HL-60/S4 treated with phorbol 12-myristate 13-acetate at 8.2 ng/mL for 4 days and 3 days (cell line): ENCODE data around the gene KCNK3.

Source experiments
- in situ Hi-C: fragments of 300-500 bp; cut with MboI; formaldehyde crosslinking; loops from 2 replicates; pipeline ENCODE4 v1.15.0; 2022; ENCODE audit warnings: low sequenced_read_pairs

KCNK3 gene

DNA sequence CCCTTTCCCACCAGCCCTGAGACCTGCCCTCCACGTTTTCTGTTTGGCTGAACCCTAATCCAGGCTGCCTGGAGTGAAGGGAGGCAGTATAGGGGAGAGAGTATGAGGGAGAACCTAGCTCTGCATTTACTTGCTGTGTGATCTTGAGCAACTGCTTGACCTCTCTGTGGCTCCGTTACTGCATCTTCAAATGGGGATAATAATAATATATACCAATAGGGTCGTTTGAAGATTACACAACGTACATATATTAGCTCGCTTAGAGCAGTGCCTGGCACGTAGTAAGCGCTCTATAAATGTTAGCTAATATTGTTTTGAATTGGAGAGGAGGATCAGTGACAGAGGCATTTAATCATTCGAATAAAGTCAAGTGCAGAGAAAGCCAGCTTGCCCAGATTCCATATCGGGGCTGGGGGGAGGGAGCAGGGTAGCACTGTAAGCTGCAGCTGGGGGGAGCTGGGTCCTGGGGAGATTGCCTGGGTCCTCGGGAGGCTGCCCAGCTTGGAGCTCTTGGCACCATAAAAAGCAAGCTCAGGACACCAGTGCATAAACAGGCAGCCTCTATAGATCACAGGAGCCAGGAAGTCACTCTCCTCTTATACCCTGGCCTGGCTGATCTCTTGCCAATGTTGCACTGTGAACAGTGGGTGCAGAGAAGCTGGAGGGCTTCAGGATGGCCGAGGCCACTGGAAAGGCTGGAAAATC is 19.1 kb downstream of the KCNK3 start:
- in situ Hi-C loops = no loop called here

- in situ Hi-C loops = no loop called here
These were observed 20.3 kb downstream of the KCNK3 start for GRCh38 chr2:26712486-26713465.

DNA sequence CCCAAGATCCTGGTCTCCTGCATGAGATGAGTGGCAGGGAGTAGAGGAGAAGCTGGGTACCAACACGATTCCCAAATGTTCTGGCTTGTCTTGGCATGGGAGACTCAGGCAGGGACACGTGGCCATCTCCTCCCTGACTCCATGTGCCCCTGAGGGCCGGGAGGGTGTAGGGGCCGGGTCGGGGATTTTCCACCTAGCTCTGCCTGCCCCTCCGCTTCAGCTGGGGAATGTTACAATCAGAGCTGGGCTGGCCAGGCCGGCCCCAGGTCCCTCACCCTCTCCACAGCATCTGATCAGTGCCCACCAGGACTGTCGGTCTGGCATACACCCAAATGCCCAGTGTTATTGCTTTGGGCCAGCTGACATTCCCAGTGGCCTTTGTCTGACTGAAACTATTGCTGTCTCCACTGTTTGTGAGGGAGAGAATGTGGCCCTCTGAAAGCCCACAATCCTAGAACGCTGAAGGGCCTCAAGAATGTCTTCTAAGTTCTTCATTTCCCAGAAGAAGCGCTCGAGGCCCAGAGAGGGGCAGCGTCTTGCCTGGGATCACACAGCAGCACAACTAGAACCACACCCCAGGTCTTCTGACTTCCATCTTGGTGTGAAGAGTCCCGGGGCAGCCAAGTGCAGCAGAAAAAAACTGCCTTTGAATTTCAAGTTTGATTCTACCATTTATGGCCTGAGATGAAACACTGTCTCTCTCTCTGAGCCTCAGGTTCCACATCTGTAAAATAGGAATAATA is 23.2 kb downstream of the KCNK3 start:
- in situ Hi-C loops = no loop called here

DNA sequence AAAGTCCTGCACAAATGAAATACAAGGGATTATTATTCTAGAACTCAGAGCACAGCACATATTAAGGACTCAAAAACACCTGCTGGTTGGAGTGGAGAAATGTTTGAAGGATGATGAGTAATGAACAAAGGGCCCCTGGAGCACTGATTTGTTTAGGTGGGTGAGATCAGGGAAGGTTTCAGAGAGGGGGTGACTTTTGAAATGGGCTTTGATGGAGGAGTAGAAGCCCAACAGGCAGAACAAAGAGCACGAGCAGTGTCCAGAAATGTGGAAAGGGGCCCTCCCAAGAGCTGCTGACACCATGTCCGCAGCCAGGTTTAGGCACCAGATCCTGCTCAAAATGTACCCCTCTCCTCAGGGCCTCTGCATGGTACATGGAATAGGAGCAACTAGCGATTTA is 23.8 kb downstream of the KCNK3 start:
- in situ Hi-C loops = no loop called here

- in situ Hi-C loops = no loop called here
These were observed 24.2 kb downstream of the KCNK3 start for GRCh38 chr2:26716769-26717168.

GRCh38 chr2:26717362-26717761 is 24.8 kb downstream of the KCNK3 start:
- in situ Hi-C loops = no loop called here

- in situ Hi-C loops = no loop called here
These were observed 26.6 kb downstream of the KCNK3 start for GRCh38 chr2:26718949-26719686.

DNA sequence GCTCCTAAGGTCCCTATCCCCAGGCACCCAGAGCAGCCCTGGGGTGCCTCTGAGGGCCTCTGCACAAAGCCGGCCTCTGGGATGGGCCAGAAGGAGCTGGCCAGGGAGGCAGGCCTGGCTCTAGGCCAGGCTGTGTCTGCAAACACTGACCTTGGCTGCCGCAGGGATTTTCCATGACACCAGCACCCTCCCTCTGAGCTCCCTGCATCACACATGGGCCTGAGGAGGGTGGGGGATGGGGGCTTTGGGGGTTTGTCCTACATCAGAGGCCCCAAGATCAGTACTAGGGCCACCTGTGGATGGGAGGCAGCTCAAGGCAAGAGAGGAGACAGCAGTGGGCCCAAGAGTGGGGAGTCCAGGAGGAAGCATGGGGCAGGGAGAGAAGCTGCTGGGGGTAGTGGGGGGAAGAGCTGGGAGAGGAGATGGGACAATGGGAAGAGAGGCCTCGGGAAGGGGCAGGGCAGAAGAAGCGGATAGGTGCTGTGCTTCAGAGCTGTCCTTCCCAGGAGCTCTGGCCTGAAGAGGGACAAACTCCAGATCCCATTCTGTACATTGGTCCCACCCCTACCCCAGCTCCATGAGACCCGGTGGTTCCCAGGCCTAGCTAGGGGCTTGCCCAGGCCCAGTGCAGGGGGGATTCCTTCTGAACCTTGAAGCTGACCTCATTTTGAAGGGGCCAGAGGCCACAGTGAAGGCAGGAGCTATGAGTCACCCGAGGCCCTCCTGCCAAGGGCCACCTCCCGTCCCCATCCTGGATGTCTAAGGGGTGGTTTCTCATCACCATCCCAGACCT is 28.0 kb downstream of the KCNK3 start:
- in situ Hi-C loops = no loop called here

- in situ Hi-C loops = no loop called here
These were observed 28.9 kb downstream of the KCNK3 start for GRCh38 chr2:26721115-26722032.

DNA sequence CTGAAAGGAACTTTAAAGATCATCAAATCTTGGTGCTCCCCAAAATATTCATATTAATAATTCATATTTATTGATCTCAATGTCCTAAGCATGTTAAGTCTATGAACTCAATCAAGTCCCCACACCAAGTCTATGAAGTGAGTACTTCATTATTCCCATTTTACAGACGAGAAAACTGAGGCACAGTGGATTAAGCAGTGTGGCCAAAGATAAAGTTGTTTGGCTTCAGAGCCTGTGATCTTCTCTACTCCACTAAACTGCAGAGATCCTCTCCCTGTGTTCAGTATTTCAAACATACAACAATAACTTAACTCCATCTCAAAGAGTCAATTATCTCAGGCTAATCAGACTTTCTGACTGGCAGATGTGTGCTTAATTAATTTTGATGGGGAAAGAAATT is 29.8 kb downstream of the KCNK3 start:
- in situ Hi-C loops = no loop called here

- in situ Hi-C loops = no loop called here
These were observed 30.4 kb downstream of the KCNK3 start for GRCh38 chr2:26722911-26723310.

- in situ Hi-C loops = no loop called here
These were observed 31.0 kb downstream of the KCNK3 start for GRCh38 chr2:26723475-26723874.

GRCh38 chr2:26723991-26724750 is 31.6 kb downstream of the KCNK3 start:
- in situ Hi-C loops = no loop called here

GRCh38 chr2:26724784-26725520 is 32.4 kb downstream of the KCNK3 start:
- in situ Hi-C loops = no loop called here

- in situ Hi-C loops = no loop called here
These were observed 32.9 kb downstream of the KCNK3 start for GRCh38 chr2:26725521-26725820.

- in situ Hi-C loops = no loop called here
These were observed 33.7 kb downstream of the KCNK3 start for GRCh38 chr2:26726228-26726627.
